Ishikawa (cell line): ENCODE results near the gene FRAS1.

ENCODE experiments used
- CEBPB ChIP-seq: IDR thresholded peaks from 2 replicates; pipeline ENCODE4 v1.6.1; 2012
- EP300 ChIP-seq: IDR thresholded peaks from 2 replicates; pipeline ENCODE4 v1.6.1; 2012; ENCODE audit warnings: borderline replicate concordance
- NFIC ChIP-seq: IDR thresholded peaks from 2 replicates; pipeline ENCODE4 v1.6.1; 2012
- RAD21 ChIP-seq: IDR thresholded peaks from 2 replicates; pipeline ENCODE4 v1.6.1; 2012; ENCODE audit warnings: low read depth
- TAF1 ChIP-seq: IDR thresholded peaks from 2 replicates; pipeline ENCODE4 v1.6.1; 2012; ENCODE audit warnings: low read depth, mild to moderate bottlenecking
- TCF12 ChIP-seq: IDR thresholded peaks from 2 replicates; pipeline ENCODE4 v1.6.1; 2012; ENCODE audit warnings: low read depth
- YY1 ChIP-seq: IDR thresholded peaks from 2 replicates; pipeline ENCODE4 v1.6.1; 2012; ENCODE audit warnings: low read depth
- TF ChIP-seq, protein P1 (sequence below): IDR thresholded peaks from 2 replicates; pipeline ENCODE4 v1.6.1; 2012
- TF ChIP-seq, protein P2 (sequence below): IDR thresholded peaks from 2 replicates; pipeline ENCODE4 v1.6.1; 2012
- TF ChIP-seq, protein P3 (sequence below): IDR thresholded peaks from 2 replicates; pipeline ENCODE4 v1.6.1; 2012; ENCODE audit warnings: low read depth, mild to moderate bottlenecking

DNA sequence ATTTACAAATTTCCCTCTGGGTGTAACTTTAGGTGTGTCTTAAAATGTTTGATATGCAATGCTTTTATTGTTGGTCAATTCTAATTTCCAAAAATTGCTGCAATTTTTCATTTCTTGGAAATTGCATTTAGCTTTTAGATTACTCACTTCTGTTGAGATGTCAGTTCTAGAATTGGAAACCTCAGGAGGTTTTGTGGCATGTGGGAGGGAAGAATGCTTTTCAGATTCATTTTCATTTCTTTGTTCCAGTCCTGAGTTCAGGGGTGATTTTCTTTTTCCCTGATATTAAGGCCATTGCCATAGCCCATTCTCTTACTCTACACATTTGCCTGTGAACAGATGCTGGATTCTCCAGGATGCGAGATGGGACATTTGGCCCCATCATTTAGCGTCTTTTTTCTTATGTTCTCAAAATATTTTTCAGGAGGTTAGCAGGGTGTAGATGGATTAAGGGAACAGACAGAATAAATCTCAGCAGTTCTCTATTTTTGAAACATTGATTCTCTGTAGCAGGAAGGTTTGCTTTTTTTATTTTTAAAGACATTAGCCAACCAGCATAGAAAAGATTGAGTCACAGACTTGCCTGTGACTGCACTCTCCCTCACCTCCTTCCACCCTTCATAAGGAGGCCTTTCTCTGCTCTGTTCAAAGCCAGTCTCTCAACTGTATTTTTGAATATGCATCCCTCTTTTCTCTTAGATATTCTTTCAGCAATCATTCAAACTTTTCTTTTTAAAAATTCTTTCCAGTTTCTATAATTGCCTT is 256.0 kb downstream of the FRAS1 start:
- TF ChIP-seq RAD21 (no peak), YY1 (no peak), EP300 (no peak), TAF1 (no peak), TCF12 (no peak), NFIC (no peak), CEBPB (no peak)
- TF ChIP-seq, protein P1, sequence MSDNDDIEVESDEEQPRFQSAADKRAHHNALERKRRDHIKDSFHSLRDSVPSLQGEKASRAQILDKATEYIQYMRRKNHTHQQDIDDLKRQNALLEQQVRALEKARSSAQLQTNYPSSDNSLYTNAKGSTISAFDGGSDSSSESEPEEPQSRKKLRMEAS: no peak
- TF ChIP-seq, protein P2, sequence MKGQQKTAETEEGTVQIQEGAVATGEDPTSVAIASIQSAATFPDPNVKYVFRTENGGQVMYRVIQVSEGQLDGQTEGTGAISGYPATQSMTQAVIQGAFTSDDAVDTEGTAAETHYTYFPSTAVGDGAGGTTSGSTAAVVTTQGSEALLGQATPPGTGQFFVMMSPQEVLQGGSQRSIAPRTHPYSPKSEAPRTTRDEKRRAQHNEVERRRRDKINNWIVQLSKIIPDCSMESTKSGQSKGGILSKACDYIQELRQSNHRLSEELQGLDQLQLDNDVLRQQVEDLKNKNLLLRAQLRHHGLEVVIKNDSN: no peak
- TF ChIP-seq, protein P3, sequence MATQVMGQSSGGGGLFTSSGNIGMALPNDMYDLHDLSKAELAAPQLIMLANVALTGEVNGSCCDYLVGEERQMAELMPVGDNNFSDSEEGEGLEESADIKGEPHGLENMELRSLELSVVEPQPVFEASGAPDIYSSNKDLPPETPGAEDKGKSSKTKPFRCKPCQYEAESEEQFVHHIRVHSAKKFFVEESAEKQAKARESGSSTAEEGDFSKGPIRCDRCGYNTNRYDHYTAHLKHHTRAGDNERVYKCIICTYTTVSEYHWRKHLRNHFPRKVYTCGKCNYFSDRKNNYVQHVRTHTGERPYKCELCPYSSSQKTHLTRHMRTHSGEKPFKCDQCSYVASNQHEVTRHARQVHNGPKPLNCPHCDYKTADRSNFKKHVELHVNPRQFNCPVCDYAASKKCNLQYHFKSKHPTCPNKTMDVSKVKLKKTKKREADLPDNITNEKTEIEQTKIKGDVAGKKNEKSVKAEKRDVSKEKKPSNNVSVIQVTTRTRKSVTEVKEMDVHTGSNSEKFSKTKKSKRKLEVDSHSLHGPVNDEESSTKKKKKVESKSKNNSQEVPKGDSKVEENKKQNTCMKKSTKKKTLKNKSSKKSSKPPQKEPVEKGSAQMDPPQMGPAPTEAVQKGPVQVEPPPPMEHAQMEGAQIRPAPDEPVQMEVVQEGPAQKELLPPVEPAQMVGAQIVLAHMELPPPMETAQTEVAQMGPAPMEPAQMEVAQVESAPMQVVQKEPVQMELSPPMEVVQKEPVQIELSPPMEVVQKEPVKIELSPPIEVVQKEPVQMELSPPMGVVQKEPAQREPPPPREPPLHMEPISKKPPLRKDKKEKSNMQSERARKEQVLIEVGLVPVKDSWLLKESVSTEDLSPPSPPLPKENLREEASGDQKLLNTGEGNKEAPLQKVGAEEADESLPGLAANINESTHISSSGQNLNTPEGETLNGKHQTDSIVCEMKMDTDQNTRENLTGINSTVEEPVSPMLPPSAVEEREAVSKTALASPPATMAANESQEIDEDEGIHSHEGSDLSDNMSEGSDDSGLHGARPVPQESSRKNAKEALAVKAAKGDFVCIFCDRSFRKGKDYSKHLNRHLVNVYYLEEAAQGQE: no peak
